SK-N-MC (cell line): ENCODE measurements around the gene PLXDC2.
A peak's percentile ranks its signal among the peaks of the same experiment; 100 is the strongest.
"Not testable (repeated sequence)": the region's sequence is repeated elsewhere in the genome, so short reads cannot be mapped to it uniquely, and the experiment has no call there.

ENCODE experiments used
- DNase-seq: peaks from one replicate; pipeline ENCODE4 v3.0.0-alpha.2; 2011; ENCODE audit warnings: low read depth, low spot score
- H3K27ac ChIP-seq: fragments of 200-600 bp; sonication (generic); 2 replicates; pipeline ENCODE4 v1.5.1; 2016; ENCODE audit warnings: mixed run types
- H3K36me3 ChIP-seq: fragments of 200-600 bp; sonication (generic); 2 replicates; pipeline ENCODE4 v1.6.1; 2017; ENCODE audit warnings: antibody characterized with exemption, low read length, mixed read lengths; ENCODE audit not compliant: insufficient read depth
- H3K4me3 ChIP-seq: fragments of 200-600 bp; sonication (generic); 2 replicates; pipeline ENCODE4 v1.5.1; 2016
- H3K9ac ChIP-seq: fragments of 200-600 bp; sonication (generic); 2 replicates; pipeline ENCODE4 v1.8.0; 2017; ENCODE audit warnings: mixed run types, mixed read lengths; ENCODE audit not compliant: insufficient read length
- H3K9me3 ChIP-seq: fragments of 200-600 bp; sonication (generic); 2 replicates; pipeline ENCODE4 v1.6.1; 2017; ENCODE audit warnings: low read depth, mild to moderate bottlenecking, antibody characterized with exemption, low read length, moderate library complexity, mixed read lengths
- EZH2 ChIP-seq: fragments of 200-600 bp; sonication (generic); IDR thresholded peaks from one replicate; pipeline ENCODE4 v1.6.1; 2017; ENCODE audit warnings: antibody characterized with exemption
- FOXP2 ChIP-seq: optimal IDR thresholded peaks from 2 replicates; pipeline ENCODE3; 2011; ENCODE audit warnings: mild to moderate bottlenecking, moderate library complexity; ENCODE audit not compliant: insufficient read depth; ENCODE audit errors: extremely low read length, control extremely low read depth
- POLR2AphosphoS5 ChIP-seq: IDR thresholded peaks from 2 replicates; pipeline ENCODE4 v1.6.1; 2012; ENCODE audit warnings: mild to moderate bottlenecking, low read depth, low read length, borderline replicate concordance

PLXDC2 gene

GRCh38 chr10:20185116-20185515 is 368.9 kb downstream of the PLXDC2 start:
- no peak overlapping the region for H3K4me3 ChIP-seq
- TF ChIP-seq FOXP2 (no peak), POLR2AphosphoS5 (no peak), EZH2 (no peak)
- no peak overlapping the region for H3K9ac ChIP-seq
- no peaks in the 10 kb centered on the region for H3K9me3 ChIP-seq
- no peak overlapping the region for H3K27ac ChIP-seq
- no peaks in the 10 kb centered on the region for H3K36me3 ChIP-seq
- DNase-seq: no peak

GRCh38 chr10:20191392-20191791 is 375.2 kb downstream of the PLXDC2 start:
- not testable (repeated sequence) for H3K9ac ChIP-seq, DNase-seq, H3K4me3 ChIP-seq, H3K27ac ChIP-seq, H3K36me3 ChIP-seq, H3K9me3 ChIP-seq

- no peak overlapping the region for H3K9ac ChIP-seq
- no peak overlapping the region for H3K4me3 ChIP-seq
- H3K9me3 ChIP-seq: no peaks in the 10 kb centered on the region
- DNase-seq: no peak
- no peak overlapping the region for H3K27ac ChIP-seq
- peaks cover 4% of the 10 kb centered on the region; the same call in 1 of the 2 replicates for H3K36me3 ChIP-seq
- TF ChIP-seq POLR2AphosphoS5: no peak
Observed at GRCh38 chr10:20195076-20195475, 378.8 kb downstream of the PLXDC2 start.

GRCh38 chr10:20200758-20201157 is 384.5 kb downstream of the PLXDC2 start:
- TF ChIP-seq FOXP2: no peak
- Histone ChIP-seq H3K27ac (0 out of 2 replicates have a peak overlapping the region, but pooled peaks have one; percentile 13), H3K9ac (no peak overlapping the region), H3K36me3 (no peaks in the 10 kb centered on the region; the same call in 1 of the 2 replicates), H3K4me3 (no peak overlapping the region), H3K9me3 (no peaks in the 10 kb centered on the region)
- no peak for DNase-seq

GRCh38 chr10:20202337-20202736 is 386.1 kb downstream of the PLXDC2 start:
- DNase-seq: no peak
- H3K27ac ChIP-seq: no peak overlapping the region
- no peak overlapping the region for H3K4me3 ChIP-seq
- no peak overlapping the region for H3K9ac ChIP-seq
- H3K9me3 ChIP-seq: no peaks in the 10 kb centered on the region
- TF ChIP-seq POLR2AphosphoS5 (no peak), FOXP2 (no peak), EZH2 (no peak)
- H3K36me3 ChIP-seq: no peaks in the 10 kb centered on the region

GRCh38 chr10:20207653-20208052 is 391.4 kb downstream of the PLXDC2 start:
- H3K4me3 ChIP-seq: no peak overlapping the region
- TF ChIP-seq POLR2AphosphoS5 (no peak), EZH2 (no peak), FOXP2 (no peak)
- H3K27ac ChIP-seq: no peak overlapping the region

GRCh38 chr10:20209098-20209497 is 392.9 kb downstream of the PLXDC2 start:
- H3K9ac ChIP-seq, H3K9me3 ChIP-seq, H3K27ac ChIP-seq, H3K4me3 ChIP-seq, H3K36me3 ChIP-seq, DNase-seq: not testable (repeated sequence)

More at GRCh38 chr10:20207653-20208052, 391.4 kb downstream of the PLXDC2 start:
- H3K36me3 ChIP-seq: no peaks in the 10 kb centered on the region; the same call in 1 of the 2 replicates
- DNase-seq: no peak
- H3K9ac ChIP-seq: no peak overlapping the region
- no peaks in the 10 kb centered on the region for H3K9me3 ChIP-seq

- Histone ChIP-seq H3K4me3 (no peak overlapping the region), H3K9me3 (no peaks in the 10 kb centered on the region), H3K9ac (no peak overlapping the region), H3K27ac (no peak overlapping the region), H3K36me3 (peaks cover 26% of the 10 kb centered on the region)
- no peak for TF ChIP-seq POLR2AphosphoS5
- DNase-seq: no peak
Observed at GRCh38 chr10:20215547-20216152, 399.4 kb downstream of the PLXDC2 start.

GRCh38 chr10:20221356-20221755 is 405.1 kb downstream of the PLXDC2 start:
- peaks cover 29% of the 10 kb centered on the region for H3K36me3 ChIP-seq
- no peak for TF ChIP-seq POLR2AphosphoS5
- no peak for TF ChIP-seq EZH2
- no peak for TF ChIP-seq FOXP2
- H3K9ac ChIP-seq: no peak overlapping the region
- H3K4me3 ChIP-seq: no peak overlapping the region
- no peak for DNase-seq
- H3K27ac ChIP-seq: no peak overlapping the region
- H3K9me3 ChIP-seq: no peaks in the 10 kb centered on the region
